ENCODE measurements around the gene QRFP.
"Not testable (repeated sequence)": the region's sequence is repeated elsewhere in the genome, so short reads cannot be mapped to it uniquely, and the experiment has no call there.

QRFP gene

DNA sequence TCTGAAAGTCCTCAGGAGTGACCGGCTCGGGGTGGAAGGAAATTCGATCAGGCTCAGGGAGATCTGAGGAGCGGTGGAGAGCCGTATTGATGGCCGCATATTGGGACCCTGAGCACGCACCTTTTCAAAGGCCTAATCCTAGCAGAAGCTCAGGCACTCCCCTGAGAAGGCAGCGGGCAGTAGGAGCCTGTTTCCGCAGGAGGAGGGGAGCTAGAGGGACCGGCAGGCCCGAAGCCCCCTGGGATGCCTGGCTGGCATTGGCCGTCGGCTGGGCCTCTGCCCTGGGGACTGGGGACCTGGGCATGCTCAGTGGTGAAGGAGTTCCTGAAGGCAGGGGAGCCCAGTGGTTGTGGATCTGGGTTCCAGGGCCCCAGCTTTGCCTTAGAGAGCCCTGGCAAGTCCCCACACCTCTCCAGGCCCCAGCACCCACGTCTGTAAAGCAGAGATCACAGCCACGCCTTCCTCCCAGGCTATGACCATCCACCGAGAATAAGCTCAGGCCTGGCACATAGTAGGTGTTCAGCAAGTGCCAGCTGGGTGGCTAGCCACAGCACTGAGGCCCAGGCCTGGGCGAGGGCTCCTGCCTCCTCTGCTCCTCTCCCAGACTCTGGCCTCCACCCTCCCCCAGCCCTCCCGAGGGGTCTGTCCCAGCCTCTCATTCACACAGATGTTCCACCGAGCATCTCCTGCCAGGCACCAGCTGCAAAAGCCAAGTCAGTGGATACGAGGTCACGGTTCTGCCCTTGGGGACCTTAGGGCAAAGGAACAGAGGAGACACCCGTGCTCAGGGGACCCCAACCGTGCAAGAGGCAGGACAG, 17.2 kb upstream of the QRFP start:
- no peak overlapping the region for H3K9ac ChIP-seq (ENCODE audit: low read depth, low read length)
- no peaks in the 10 kb centered on the region for H3K9me3 ChIP-seq (ENCODE audit: insufficient read depth, low read depth, low read length)
- peaks cover 3% of the 10 kb centered on the region; the same call in 1 of the 2 replicates for H3K4me1 ChIP-seq (ENCODE audit: insufficient read depth, low read length)
- H3K36me3 ChIP-seq (ENCODE audit: insufficient read depth, low read depth, low read length), result no peaks in the 10 kb centered on the region
- no peak overlapping the region for H3K27ac ChIP-seq (ENCODE audit: low read length)
- no peaks in the 10 kb centered on the region for H3K27me3 ChIP-seq (ENCODE audit: insufficient read depth, low read length)
- H3K4me3 ChIP-seq (ENCODE audit: low read length), result no peak overlapping the region

DNA sequence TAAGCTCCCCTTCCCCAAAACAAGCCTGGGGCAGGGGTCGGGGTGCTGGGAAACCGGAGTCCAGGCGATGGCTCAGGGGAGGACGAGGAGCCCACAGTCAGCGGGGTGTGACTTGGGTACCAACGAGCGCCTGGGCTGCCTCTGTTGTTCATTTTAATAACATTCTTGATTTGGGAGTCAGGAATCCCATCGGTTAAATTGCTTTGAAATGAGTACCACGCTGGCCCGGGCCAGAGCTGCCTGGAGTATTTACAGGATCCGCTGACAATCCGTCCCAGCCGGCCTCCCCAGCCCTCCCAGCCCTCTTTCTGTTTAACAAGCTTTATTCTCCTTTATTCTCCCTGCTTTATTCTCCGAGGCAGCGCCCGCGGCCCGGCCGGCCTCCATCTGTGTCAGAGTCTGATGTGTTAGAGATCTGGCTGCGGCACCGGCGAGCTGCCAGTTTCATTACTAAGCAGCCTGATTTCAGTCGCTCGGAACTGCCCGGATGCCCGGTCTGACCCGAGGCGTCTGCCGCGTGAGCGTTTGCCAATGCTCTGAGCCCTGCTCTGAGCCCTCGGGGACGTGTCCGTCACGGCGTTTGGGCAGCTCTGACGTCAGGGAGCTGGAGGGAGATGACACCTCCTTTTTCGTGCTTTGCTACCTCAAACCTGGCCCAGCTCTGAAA, 16.5 kb upstream of the QRFP start:
- no peak overlapping the region for H3K9ac ChIP-seq (ENCODE audit: low read depth, low read length)

DNA sequence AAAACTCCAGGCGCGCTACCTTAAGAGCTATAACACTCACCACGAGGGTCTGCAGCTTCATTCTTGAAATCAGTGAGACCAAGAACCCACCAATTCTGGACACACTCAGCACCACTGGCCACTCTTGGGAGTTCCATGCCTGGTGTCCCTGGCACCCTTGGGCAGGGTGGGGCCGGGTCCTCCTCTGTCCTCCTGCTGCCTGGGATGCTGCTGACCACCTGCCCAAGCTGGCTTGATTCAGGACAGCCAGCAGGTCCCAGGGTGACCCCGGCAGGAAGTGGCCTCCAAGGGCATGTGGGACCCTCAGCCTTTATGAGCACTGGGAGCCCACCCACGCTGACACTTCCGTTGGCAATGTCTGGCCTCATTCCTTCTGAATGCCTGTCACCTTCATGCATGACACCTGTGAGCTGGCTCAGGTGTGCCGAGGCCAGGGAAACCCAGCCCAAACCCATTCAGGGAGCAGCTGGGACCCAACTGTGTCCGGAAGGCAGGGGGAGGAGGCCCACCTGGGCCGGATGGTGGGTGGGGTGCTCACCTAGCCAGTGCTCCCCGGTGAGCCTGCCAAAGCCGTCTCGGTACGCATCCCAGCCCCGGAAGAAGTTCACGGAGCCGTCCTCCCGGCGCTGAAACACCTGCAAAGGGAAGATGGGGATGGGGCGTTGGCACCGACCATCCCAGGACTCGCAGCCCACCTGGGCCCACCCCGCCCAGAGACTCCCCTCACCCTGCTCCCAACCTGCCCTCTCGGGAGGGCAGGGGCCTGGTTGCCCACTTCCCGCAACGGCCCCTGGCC, 14.8 kb upstream of the QRFP start:
- Histone ChIP-seq H3K9me3 (ENCODE audit: insufficient read depth, low read depth, low read length) (no peaks in the 10 kb centered on the region), H3K4me1 (ENCODE audit: insufficient read depth, low read length) (peaks cover 3% of the 10 kb centered on the region; the same call in 1 of the 2 replicates), H3K4me3 (ENCODE audit: low read length) (no peak overlapping the region), H3K27me3 (ENCODE audit: insufficient read depth, low read length) (no peaks in the 10 kb centered on the region), H3K9ac (ENCODE audit: low read depth, low read length) (no peak overlapping the region), H3K36me3 (ENCODE audit: insufficient read depth, low read depth, low read length) (no peaks in the 10 kb centered on the region), H3K27ac (ENCODE audit: low read length) (no peak overlapping the region)

More for the DNA sequence above, 16.5 kb upstream of the QRFP start:
- Histone ChIP-seq H3K4me1 (ENCODE audit: insufficient read depth, low read length) (peaks cover 3% of the 10 kb centered on the region; the same call in 1 of the 2 replicates), H3K4me3 (ENCODE audit: low read length) (no peak overlapping the region), H3K9me3 (ENCODE audit: insufficient read depth, low read depth, low read length) (no peaks in the 10 kb centered on the region), H3K27me3 (ENCODE audit: insufficient read depth, low read length) (no peaks in the 10 kb centered on the region), H3K36me3 (ENCODE audit: insufficient read depth, low read depth, low read length) (no peaks in the 10 kb centered on the region), H3K27ac (ENCODE audit: low read length) (no peak overlapping the region)

DNA sequence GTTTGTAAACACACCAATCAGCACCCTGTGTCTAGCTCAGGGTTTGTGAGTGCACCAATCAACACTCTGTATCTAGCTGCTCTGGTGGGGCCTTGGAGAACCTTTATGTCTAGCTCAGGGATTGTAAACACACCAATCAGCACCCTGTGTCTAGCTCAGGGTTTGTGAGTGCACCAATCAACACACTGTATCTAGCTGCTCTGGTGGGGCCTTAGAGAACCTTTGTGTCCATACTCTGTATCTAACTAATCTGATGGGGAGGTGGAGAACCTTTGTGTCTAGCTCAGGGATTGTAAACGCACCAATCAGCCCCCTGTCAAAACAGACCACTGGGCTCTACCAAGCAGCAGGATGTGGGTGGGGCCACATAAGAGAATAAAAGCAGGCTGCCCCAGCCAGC, 14.1 kb upstream of the QRFP start:
- H3K4me3 ChIP-seq (ENCODE audit: low read length); H3K4me1 ChIP-seq (ENCODE audit: insufficient read depth, low read length); H3K27ac ChIP-seq (ENCODE audit: low read length); H3K9me3 ChIP-seq (ENCODE audit: insufficient read depth, low read depth, low read length); H3K36me3 ChIP-seq (ENCODE audit: insufficient read depth, low read depth, low read length); H3K27me3 ChIP-seq (ENCODE audit: insufficient read depth, low read length); H3K9ac ChIP-seq (ENCODE audit: low read depth, low read length): not testable (repeated sequence)

DNA sequence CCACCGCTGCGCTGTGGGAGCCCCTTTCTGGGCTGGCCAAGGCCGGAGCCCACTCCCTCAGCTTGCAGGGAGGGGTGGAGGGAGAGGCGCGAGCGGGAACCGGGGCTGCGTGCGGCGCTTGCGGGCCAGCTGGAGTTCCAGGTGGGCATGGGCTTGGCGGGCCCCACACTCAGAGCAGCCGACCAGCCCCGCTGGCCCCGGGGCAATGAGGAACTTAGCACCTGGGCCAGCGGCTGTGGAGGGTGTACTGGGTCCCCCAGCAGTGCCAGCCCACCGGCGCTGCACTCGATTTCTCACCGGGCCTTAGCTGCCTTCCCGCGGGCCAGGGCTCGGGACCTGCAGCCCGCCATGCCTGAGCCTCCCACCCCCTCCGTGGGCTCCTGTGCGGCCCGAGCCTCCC, 13.4 kb upstream of the QRFP start:
- H3K9me3 ChIP-seq (ENCODE audit: insufficient read depth, low read depth, low read length); H3K4me3 ChIP-seq (ENCODE audit: low read length); H3K9ac ChIP-seq (ENCODE audit: low read depth, low read length); H3K4me1 ChIP-seq (ENCODE audit: insufficient read depth, low read length); H3K27me3 ChIP-seq (ENCODE audit: insufficient read depth, low read length); H3K36me3 ChIP-seq (ENCODE audit: insufficient read depth, low read depth, low read length); H3K27ac ChIP-seq (ENCODE audit: low read length): not testable (repeated sequence)

DNA sequence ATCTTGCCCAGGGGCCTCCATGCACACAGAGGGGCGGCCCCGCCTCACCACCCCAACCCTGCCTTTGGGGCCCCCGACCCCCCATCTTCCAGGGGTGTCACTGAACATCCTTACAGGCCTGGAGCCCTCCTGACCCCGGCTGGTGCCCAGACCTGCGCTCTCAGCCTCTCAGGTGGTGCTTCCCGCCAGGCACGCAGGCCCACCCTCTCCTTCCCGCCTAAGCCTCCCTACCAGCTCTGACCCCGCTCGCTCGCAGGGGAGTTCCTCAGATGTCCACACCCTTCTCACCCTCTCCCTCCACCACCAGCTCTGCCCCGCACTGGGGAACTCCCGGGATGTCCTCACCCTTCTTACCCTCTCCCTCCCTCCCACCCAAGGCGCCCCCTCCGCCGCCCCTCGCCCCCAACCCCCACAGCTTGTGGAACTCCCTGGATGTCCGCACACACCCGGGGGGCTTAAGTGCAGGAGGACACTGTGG, 12.3 kb upstream of the QRFP start:
- H3K27ac ChIP-seq (ENCODE audit: low read length), result no peak overlapping the region
- peaks cover 3% of the 10 kb centered on the region; the same call in 1 of the 2 replicates for H3K4me1 ChIP-seq (ENCODE audit: insufficient read depth, low read length)
- H3K4me3 ChIP-seq (ENCODE audit: low read length), result no peak overlapping the region
- no peaks in the 10 kb centered on the region for H3K27me3 ChIP-seq (ENCODE audit: insufficient read depth, low read length)
- H3K9me3 ChIP-seq (ENCODE audit: insufficient read depth, low read depth, low read length), result no peaks in the 10 kb centered on the region
- H3K9ac ChIP-seq (ENCODE audit: low read depth, low read length), result no peak overlapping the region
- H3K36me3 ChIP-seq (ENCODE audit: insufficient read depth, low read depth, low read length), result no peaks in the 10 kb centered on the region

DNA sequence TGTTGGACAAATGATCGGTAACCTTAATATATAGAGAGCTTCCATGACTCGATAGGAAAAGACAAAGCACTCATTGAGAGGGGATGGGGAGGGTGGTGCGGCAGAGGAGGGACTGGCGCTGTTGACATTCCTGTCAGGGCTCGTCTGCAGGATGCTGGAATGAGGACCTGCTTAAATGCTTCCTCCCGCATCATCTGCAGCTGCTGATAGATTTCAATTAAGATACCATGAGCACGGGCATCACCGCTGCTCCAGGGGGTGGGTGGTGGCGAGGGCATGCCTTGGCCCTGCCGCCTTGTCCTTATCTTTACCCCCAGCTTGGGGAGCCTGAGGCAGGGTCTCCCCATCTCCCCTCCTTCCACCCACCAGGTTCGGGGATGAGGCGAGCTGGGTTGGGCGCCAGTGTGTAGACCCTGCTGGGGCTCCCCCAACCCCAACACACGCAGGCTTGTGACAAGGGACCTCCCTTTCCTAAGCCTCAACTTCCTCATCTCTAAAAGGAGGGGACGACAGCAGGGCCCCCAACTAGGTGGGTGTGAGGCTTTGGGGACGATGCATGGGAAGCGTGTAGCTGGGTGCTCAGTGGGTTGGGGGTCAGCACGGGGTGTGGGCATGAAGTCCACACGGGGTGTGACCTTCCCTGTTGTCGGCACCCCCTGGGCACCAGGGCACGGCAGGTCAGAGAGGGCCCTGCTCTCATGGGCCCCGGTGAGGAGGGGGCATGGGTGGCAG, 11.7 kb upstream of the QRFP start:
- Histone ChIP-seq H3K27me3 (ENCODE audit: insufficient read depth, low read length) (no peaks in the 10 kb centered on the region), H3K4me1 (ENCODE audit: insufficient read depth, low read length) (no peaks in the 10 kb centered on the region; the same call in 1 of the 2 replicates), H3K4me3 (ENCODE audit: low read length) (no peak overlapping the region), H3K36me3 (ENCODE audit: insufficient read depth, low read depth, low read length) (no peaks in the 10 kb centered on the region), H3K27ac (ENCODE audit: low read length) (no peak overlapping the region), H3K9ac (ENCODE audit: low read depth, low read length) (no peak overlapping the region), H3K9me3 (ENCODE audit: insufficient read depth, low read depth, low read length) (no peaks in the 10 kb centered on the region)

DNA sequence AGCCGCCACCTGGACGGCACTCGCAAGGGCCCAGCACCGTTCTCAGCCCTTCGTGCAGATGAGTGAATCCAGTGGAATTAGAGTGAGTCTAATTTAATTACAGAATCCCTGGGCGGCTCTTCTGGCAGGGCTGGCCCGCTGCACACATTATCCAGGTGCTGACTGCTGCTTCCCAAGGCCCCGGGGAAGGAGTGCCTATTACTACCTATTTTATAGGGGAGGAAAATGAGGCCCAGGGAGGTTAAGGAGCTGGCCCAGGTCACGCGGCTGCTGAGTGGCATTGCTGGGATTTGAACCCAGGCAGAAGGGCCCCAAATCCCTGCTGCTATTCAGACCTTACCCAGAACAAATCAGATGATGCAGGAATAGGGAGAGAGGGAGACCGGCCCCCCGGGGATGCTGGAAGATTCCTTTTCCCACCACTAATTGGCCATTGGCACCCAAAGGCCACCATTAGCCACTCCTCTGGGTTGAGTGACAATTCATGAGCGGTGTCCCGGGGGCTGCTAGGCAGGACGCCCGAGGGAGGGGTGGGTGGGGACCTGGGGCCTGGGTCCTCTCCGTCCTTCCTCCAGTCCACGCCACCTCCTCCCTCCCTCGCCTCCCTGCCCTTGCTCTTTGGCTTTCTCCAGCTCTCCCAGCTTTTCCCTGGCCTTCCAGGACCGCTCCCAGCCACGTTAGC, 10.3 kb upstream of the QRFP start:
- Histone ChIP-seq H3K4me3 (ENCODE audit: low read length) (no peak overlapping the region), H3K9ac (ENCODE audit: low read depth, low read length) (no peak overlapping the region), H3K36me3 (ENCODE audit: insufficient read depth, low read depth, low read length) (no peaks in the 10 kb centered on the region), H3K27ac (ENCODE audit: low read length) (no peak overlapping the region), H3K27me3 (ENCODE audit: insufficient read depth, low read length) (no peaks in the 10 kb centered on the region), H3K4me1 (ENCODE audit: insufficient read depth, low read length) (no peaks in the 10 kb centered on the region), H3K9me3 (ENCODE audit: insufficient read depth, low read depth, low read length) (no peaks in the 10 kb centered on the region)

DNA sequence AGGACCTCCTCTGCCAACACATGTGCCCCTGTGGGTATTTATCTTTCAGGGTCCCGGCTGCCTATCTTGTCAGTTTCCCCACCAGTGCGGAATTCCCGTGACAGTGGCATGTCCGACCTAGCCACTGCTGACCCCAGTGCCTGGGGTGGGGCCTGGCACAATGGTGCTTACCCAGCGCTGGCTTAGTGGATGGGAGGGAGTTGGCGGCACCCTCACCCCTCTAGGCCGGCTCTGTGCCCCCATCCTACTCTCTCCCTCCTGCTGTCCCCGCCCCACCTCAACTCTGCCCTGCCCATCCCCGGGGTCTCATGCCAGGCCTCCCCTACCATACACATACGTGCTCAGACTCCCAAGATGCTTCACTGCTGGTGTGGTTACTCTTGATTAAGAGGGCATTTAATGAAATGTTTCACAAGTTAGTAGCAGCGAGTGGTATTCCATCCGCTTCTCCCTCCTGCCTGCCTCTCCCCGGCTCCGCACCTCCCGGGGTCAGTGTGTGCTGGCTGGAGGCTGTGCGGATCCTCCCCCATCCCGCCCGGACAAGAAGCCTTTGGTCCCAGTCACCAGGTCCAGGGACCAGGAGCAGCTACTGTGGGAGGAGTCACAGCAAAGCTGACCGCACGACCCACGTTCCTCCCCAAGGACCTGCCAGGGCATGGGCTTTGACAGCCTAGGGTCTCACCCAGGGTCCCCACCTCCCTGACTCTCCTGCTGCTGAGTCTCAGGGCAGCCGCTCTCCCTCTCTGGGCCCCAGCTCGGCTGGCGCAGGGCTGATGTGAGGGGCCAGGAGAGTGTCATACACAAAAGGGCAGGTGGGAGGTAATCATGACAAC, 9.5 kb upstream of the QRFP start:
- Histone ChIP-seq H3K4me1 (ENCODE audit: insufficient read depth, low read length) (no peaks in the 10 kb centered on the region), H3K4me3 (ENCODE audit: low read length) (no peak overlapping the region), H3K27ac (ENCODE audit: low read length) (no peak overlapping the region), H3K27me3 (ENCODE audit: insufficient read depth, low read length) (no peaks in the 10 kb centered on the region), H3K9me3 (ENCODE audit: insufficient read depth, low read depth, low read length) (no peaks in the 10 kb centered on the region), H3K36me3 (ENCODE audit: insufficient read depth, low read depth, low read length) (no peaks in the 10 kb centered on the region), H3K9ac (ENCODE audit: low read depth, low read length) (no peak overlapping the region)

DNA sequence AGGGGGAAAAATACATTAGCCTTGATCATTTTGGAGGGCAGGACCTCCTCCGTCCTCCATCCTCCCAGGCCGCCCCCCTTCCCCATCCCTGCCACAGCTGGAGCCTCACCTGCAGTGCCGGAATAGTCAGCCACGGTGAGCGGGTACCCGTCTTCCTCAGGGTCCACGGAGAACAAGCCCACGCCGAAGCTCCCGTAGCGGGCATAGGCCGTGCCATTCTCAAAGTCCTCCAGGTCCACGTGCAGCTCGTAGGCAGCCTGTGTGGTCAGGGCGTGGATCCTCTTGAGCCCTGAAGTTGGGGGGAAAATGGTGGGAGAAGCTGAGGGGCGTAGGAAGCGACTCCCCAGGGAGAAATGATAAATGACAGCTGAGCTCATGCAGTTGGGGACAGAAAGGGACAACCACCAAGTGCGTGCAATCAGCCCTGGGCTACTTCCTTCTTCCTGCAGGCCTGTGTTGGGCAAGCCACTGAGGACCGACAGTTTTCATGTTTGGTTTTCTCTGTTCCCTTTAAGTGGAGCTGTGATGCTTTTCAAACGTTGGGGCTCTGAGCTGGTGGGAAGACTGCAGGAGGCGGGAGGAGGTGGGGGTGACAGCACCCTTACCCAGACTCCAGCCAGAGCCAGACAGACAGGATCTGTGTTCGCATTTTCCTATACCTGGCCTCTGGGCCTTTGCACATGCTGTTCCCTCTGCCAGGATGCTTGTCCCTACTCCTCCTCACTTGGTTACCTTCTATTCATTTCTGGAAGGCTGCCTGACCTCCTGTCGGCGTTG, 8.7 kb upstream of the QRFP start:
- Histone ChIP-seq H3K4me3 (ENCODE audit: low read length) (no peak overlapping the region), H3K27ac (ENCODE audit: low read length) (no peak overlapping the region), H3K9ac (ENCODE audit: low read depth, low read length) (no peak overlapping the region), H3K36me3 (ENCODE audit: insufficient read depth, low read depth, low read length) (no peaks in the 10 kb centered on the region), H3K27me3 (ENCODE audit: insufficient read depth, low read length) (no peaks in the 10 kb centered on the region), H3K9me3 (ENCODE audit: insufficient read depth, low read depth, low read length) (no peaks in the 10 kb centered on the region), H3K4me1 (ENCODE audit: insufficient read depth, low read length) (no peaks in the 10 kb centered on the region)

All from iPS-20b (cell line).